ENCODE results near the gene HMGCR. TPM values are rescaled to one million over a fixed set of nuclear protein-coding genes. Genes with fewer than 3 reads are reported as not detected.

HMGCR gene
- total RNA-seq, 2 experiments from 2014 or later: 50.3 to 50.8 TPM

GRCh38 chr5:75365740-75366139 is 28.7 kb downstream of the HMGCR start:
- H3K4me1 Mint-ChIP-seq (ENCODE audit: low read depth): peaks cover 7% of the 10 kb centered on the region
- CTCF ChIA-PET: interaction anchor here (0.8 to 0.9 kb wide), 2 partner anchors 15 to 26 kb away, joined by 3 read pairs; no protein-coding TSS in a partner anchor

GRCh38 chr5:75366787-75367186 is 29.8 kb downstream of the HMGCR start:
- peaks cover 7% of the 10 kb centered on the region for H3K4me1 Mint-ChIP-seq (ENCODE audit: low read depth)
- DNase-seq (no peak), ATAC-seq (no peak)
- CTCF ChIA-PET: no interaction called here
- intact Hi-C loops (cut with micrococcal nuclease): loop anchor here (10.0 kb wide), 1 partner anchor 318 kb away; no protein-coding TSS in a partner anchor
- H3K9me3 Mint-ChIP-seq: no peaks in the 10 kb centered on the region
- TF ChIP-seq CTCF (IDR thresholded peaks at IDR 0.05): no peak
- H3K36me3 Mint-ChIP-seq (ENCODE audit: low read depth): peaks cover 6% of the 10 kb centered on the region
- no peak overlapping the region for H3K4me3 Mint-ChIP-seq
- H3K27me3 Mint-ChIP-seq: no peaks in the 10 kb centered on the region
- POLR2A ChIA-PET: no interaction called here
- no peak overlapping the region for H3K27ac Mint-ChIP-seq

More at GRCh38 chr5:75365740-75366139, 28.7 kb downstream of the HMGCR start:
- no peak for TF ChIP-seq CTCF (IDR thresholded peaks at IDR 0.05)
- Mint-ChIP-seq H3K4me3 (no peak overlapping the region), H3K36me3 (ENCODE audit: low read depth) (peaks cover 8% of the 10 kb centered on the region), H3K9me3 (no peaks in the 10 kb centered on the region), H3K27me3 (no peaks in the 10 kb centered on the region), H3K27ac (no peak overlapping the region)
- POLR2A ChIA-PET: interaction anchor here (0.5 kb wide), 1 partner anchor 200 kb away, joined by 4 read pairs; no protein-coding TSS in a partner anchor
- intact Hi-C loops (cut with micrococcal nuclease): loop anchor here (10.0 kb wide), 1 partner anchor 319 kb away; no protein-coding TSS in a partner anchor
- DNase-seq: no peak
- ATAC-seq: no peak

- H3K27me3 Mint-ChIP-seq: no peaks in the 10 kb centered on the region
- H3K36me3 Mint-ChIP-seq (ENCODE audit: low read depth): peaks cover 1% of the 10 kb centered on the region
- intact Hi-C loops (cut with micrococcal nuclease): loop anchor here (10.0 kb wide), 1 partner anchor 317 kb away; no protein-coding TSS in a partner anchor
- no peak for DNase-seq
- ATAC-seq: no peak
- H3K4me1 Mint-ChIP-seq (ENCODE audit: low read depth): peaks cover 7% of the 10 kb centered on the region
- H3K4me3 Mint-ChIP-seq: no peak overlapping the region
- POLR2A ChIA-PET: no interaction called here
- no peaks in the 10 kb centered on the region for H3K9me3 Mint-ChIP-seq
- CTCF ChIA-PET: interaction anchor here (1.4 kb wide), 2 partner anchors 36 to 313 kb away, joined by 3 read pairs; no protein-coding TSS in a partner anchor
- no peak overlapping the region for H3K27ac Mint-ChIP-seq
- TF ChIP-seq CTCF (IDR thresholded peaks at IDR 0.05): no peak
These were observed 30.4 kb downstream of the HMGCR start for GRCh38 chr5:75367401-75367800.

- no peak for TF ChIP-seq CTCF (IDR thresholded peaks at IDR 0.05)
- H3K27ac Mint-ChIP-seq: no peak overlapping the region
- no peak for DNase-seq
- POLR2A ChIA-PET: interaction anchor here (1.0 kb wide), 1 partner anchor 16 kb away, joined by 3 read pairs; no protein-coding TSS in a partner anchor
- no peaks in the 10 kb centered on the region for H3K9me3 Mint-ChIP-seq
- no peaks in the 10 kb centered on the region for H3K27me3 Mint-ChIP-seq
- intact Hi-C loops (cut with micrococcal nuclease): loop anchor here (10.0 kb wide), 1 partner anchor 316 kb away; no protein-coding TSS in a partner anchor
- H3K4me3 Mint-ChIP-seq: no peak overlapping the region
- CTCF ChIA-PET: interaction anchor here (1.4 kb wide), 2 partner anchors 37 to 312 kb away, joined by 3 read pairs; no protein-coding TSS in a partner anchor
- H3K36me3 Mint-ChIP-seq (ENCODE audit: low read depth): peaks cover 1% of the 10 kb centered on the region
- no peak for ATAC-seq
- peaks cover 7% of the 10 kb centered on the region for H3K4me1 Mint-ChIP-seq (ENCODE audit: low read depth)
These were observed 31.4 kb downstream of the HMGCR start for GRCh38 chr5:75368391-75368790.

- no peaks in the 10 kb centered on the region for H3K27me3 Mint-ChIP-seq
- H3K27ac Mint-ChIP-seq: no peak overlapping the region
- ATAC-seq (no peak), DNase-seq (no peak)
- H3K36me3 Mint-ChIP-seq (ENCODE audit: low read depth): peaks cover 10% of the 10 kb centered on the region
- intact Hi-C loops (cut with micrococcal nuclease): no loop called here
- POLR2A ChIA-PET: no interaction called here
- TF ChIP-seq CTCF (IDR thresholded peaks at IDR 0.05): no peak
- CTCF ChIA-PET: no interaction called here
- no peak overlapping the region for H3K4me3 Mint-ChIP-seq
- H3K4me1 Mint-ChIP-seq (ENCODE audit: low read depth): no peaks in the 10 kb centered on the region
- H3K9me3 Mint-ChIP-seq: no peaks in the 10 kb centered on the region
These were observed 36.8 kb downstream of the HMGCR start for GRCh38 chr5:75373862-75374261.

All from activated CD8-positive, alpha-beta T cell treated with anti-CD3 and anti-CD28 coated beads for 36 hours (primary cell).